Erythroblast (primary cell): ENCODE data around the gene PARP11.

Experiments used
- GATA1 ChIP-seq: IDR thresholded peaks from 2 replicates; pipeline ENCODE4 v1.6.1; 2011; ENCODE audit warnings: low read depth, mild to moderate bottlenecking, control low read depth, low read length, moderate library complexity
- POLR2A ChIP-seq: IDR thresholded peaks from 2 replicates; pipeline ENCODE4 v1.6.1; 2011; ENCODE audit warnings: mild to moderate bottlenecking, low read length

DNA sequence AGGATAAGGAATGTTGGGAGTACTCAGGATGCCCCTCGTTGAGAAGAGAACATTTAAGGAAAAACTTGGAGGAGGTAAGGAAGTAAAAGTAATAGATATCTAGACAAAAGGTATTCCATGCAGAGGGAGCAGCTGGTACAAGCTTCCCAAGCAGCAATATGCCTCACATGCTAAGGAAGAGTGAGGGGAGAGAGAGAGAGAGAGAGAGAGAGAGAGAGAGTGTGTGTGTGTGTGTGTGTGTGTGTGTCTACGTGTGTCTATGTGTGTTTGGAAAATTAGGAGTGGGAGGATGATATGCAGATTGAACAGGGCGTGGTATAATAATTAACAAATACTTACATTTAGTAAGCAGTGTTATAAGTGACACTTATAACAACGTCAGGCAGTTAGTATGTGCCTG is 9.2 kb upstream of the PARP11 start:
- TF ChIP-seq POLR2A, result no peak
- TF ChIP-seq GATA1, result no peak
